Activated naive CD8-positive, alpha-beta T cell treated with anti-CD3 and anti-CD28 coated beads, Interleukin-2, amount 50 U/mL, for 24 hours (primary cell): ENCODE results near the gene C11orf16.

Experiments used
- ATAC-seq: fragments of 150-1000 bp; cut with Tn5 transposase; one replicate; pipeline ENCODE4 v1.10.0; 2021
- DNase-seq: peaks from one replicate; pipeline ENCODE4 v3.0.0; 2021
- H3K27ac Mint-ChIP-seq: one replicate; pipeline ENCODE4 v1.8.0; 2021; ENCODE audit warnings: mild to moderate bottlenecking, mixed read lengths
- H3K27me3 Mint-ChIP-seq: one replicate; pipeline ENCODE4 v1.8.0; 2021; ENCODE audit warnings: mixed read lengths
- H3K36me3 Mint-ChIP-seq: one replicate; pipeline ENCODE4 v1.8.0; 2021; ENCODE audit warnings: low read depth, mixed read lengths
- H3K4me1 Mint-ChIP-seq: one replicate; pipeline ENCODE4 v1.8.0; 2021; ENCODE audit warnings: mixed read lengths
- H3K4me3 Mint-ChIP-seq: one replicate; pipeline ENCODE4 v1.8.0; 2021; ENCODE audit warnings: mild to moderate bottlenecking, moderate library complexity, mixed read lengths
- H3K9me3 Mint-ChIP-seq: one replicate; pipeline ENCODE4 v1.8.0; 2021; ENCODE audit warnings: mixed read lengths

Gene C11orf16

DNA sequence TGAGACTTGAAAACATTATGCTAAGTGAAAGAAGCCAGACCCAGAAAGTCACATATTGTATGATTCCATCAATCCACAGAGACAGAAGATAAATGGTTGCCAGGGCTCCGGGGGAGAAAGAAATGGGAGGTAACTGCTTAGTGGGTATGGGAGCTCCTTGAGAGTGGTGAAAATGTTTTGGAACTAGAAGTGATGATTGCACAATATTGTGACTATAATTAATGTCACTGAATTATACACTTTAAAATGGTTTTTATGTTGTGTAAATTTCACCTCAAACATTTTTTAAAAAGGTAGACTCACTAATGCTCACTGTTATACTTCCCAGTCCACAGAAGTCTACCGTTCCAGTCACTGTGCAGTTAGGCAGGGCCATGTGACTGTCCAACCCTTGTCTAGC, 54.0 kb downstream of the C11orf16 start:
- Mint-ChIP-seq H3K27ac (no peak overlapping the region), H3K9me3 (no peaks in the 10 kb centered on the region), H3K36me3 (no peaks in the 10 kb centered on the region), H3K27me3 (peaks cover 21% of the 10 kb centered on the region), H3K4me3 (no peak overlapping the region), H3K4me1 (peaks cover 7% of the 10 kb centered on the region)
- DNase-seq = no peak
- no peak for ATAC-seq

DNA sequence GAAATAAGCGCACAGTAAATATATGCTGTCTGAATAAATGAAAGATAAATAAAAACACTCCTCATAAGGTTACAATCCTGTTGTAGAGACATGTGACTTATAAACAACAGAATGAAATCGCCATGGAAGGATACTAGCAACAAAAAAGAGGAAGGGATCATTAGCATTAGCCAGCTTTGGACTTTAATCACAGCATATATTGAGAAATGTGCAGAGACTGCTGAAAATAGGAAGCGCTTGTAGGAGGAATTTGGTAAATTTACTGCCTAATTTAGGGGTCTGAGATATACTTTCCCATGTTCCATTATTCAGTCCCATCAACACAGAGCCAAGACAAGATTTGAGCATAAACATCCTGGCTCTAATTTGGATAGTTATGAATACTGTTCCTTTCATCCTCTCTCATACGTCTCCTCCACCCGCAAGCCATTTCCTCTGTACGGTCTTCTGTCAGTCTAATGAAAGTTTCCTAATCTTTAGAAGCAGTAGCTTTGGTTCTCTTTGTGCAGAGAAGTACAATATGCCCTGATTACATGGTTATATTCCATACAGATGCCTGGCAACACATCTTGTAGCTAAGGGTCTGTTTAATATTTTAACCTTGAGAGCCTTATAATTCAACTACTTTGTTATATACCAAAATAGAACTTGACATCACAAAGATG, 58.9 kb downstream of the C11orf16 start:
- DNase-seq = no peak
- Mint-ChIP-seq H3K4me3 (no peak overlapping the region), H3K36me3 (no peaks in the 10 kb centered on the region), H3K27me3 (peaks cover 46% of the 10 kb centered on the region), H3K27ac (no peak overlapping the region), H3K9me3 (no peaks in the 10 kb centered on the region), H3K4me1 (peaks cover 11% of the 10 kb centered on the region)
- no peak for ATAC-seq

DNA sequence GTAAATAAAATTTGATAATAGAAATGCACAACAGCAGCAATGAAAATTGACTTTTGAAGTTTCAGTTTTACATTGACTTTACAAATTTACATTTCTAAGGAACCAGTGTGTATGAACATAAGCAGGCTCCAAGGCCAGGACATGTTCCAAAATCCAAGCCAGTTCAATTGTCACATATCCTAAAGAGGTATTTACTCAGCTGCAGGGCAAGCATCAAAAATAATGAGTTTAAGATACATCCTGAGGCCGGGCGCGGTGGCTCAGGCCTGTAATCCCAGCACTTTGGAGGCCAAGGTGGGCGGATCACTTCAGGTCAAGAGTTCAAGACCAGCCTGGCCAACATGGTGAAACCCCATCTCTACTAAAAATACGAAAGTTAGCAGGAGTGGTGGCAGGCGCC, 60.8 kb downstream of the C11orf16 start:
- peaks cover 54% of the 10 kb centered on the region for H3K27me3 Mint-ChIP-seq
- no peak for DNase-seq
- ATAC-seq = no peak
- H3K4me3 Mint-ChIP-seq = peak overlapping the region; percentile 34
- no peaks in the 10 kb centered on the region for H3K9me3 Mint-ChIP-seq
- H3K36me3 Mint-ChIP-seq = no peaks in the 10 kb centered on the region
- no peak overlapping the region for H3K27ac Mint-ChIP-seq
- H3K4me1 Mint-ChIP-seq = peaks cover 11% of the 10 kb centered on the region

GRCh38 chr11:8871171-8871775, 61.5 kb downstream of the C11orf16 start:
- Mint-ChIP-seq H3K4me1 (peaks cover 11% of the 10 kb centered on the region), H3K4me3 (peak overlapping the region; percentile 34), H3K27me3 (peaks cover 55% of the 10 kb centered on the region), H3K9me3 (no peaks in the 10 kb centered on the region), H3K27ac (no peak overlapping the region), H3K36me3 (no peaks in the 10 kb centered on the region)
- ATAC-seq = no peak
- DNase-seq = no peak

DNA sequence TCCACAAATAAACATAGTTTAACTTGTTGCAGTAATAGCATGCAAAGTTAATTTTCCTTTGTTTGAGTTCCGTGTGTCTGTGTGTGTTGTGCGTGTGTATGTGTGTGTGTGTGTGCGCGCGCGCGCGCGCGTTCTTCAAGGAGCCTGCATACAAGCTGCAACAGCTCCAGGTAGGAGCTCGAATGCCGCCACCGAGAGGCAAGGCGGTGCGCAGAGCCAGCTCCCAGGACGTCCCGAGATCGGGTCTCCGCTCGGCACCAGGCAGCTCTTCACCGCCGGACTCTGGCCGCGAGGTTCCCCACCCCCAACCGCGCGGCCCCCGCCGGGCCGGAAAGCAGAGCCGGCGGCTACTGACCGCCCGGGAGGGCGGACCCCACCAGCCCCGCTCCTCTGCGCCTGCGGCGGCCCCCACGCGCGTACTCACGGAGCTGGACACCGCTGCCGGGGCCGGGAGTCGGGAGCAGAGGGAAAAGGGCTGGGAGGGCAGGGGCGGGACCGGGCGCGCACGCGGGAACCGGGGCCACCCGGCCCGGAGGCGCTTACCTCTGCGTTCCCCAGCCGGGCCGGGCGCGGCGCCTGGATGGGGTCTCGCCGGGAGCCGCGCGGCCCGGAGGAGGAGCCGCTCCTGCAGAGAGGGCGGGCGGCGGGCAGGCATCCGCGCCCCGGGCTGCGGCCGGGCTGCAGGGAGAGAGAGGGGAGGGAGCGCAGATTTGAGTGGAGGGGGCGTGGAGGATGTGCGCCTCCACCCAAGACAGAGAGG, 62.2 kb downstream of the C11orf16 start:
- H3K27me3 Mint-ChIP-seq = peaks cover 54% of the 10 kb centered on the region
- DNase-seq = peak; percentile 30
- H3K27ac Mint-ChIP-seq = no peak overlapping the region
- peaks cover 11% of the 10 kb centered on the region for H3K4me1 Mint-ChIP-seq
- peak overlapping the region; percentile 61 for H3K4me3 Mint-ChIP-seq
- no peaks in the 10 kb centered on the region for H3K9me3 Mint-ChIP-seq
- peak; percentile 48 for ATAC-seq
- no peaks in the 10 kb centered on the region for H3K36me3 Mint-ChIP-seq
